ENCODE data around the gene MPZL1. TPM values are rescaled to one million over a fixed set of nuclear protein-coding genes. Genes with fewer than 3 reads are reported as not detected.

Gene MPZL1
- total RNA-seq, 1 donor from 2014 or later: 69.7 TPM

- Histone ChIP-seq H3K4me3 (no peak overlapping the region), H3K36me3 (no peaks in the 10 kb centered on the region), H3K4me1 (no peaks in the 10 kb centered on the region), H3K27me3 (no peaks in the 10 kb centered on the region), H3K27ac (no peak overlapping the region), H3K9me3 (no peaks in the 10 kb centered on the region)
- TF ChIP-seq POLR2AphosphoS5 (IDR thresholded peaks at IDR 0.05; ENCODE audit: insufficient read depth in 1 of 2, low read depth in 1 of 2) (no peak), POLR2A (IDR thresholded peaks at IDR 0.05) (no peak), CTCF (IDR thresholded peaks at IDR 0.05) (no peak)
- intact Hi-C loops (cut with DNase I): no loop called here
- no peak for DNase-seq (ENCODE audit: extremely low spot score in 2 of 2)
These were observed 100.3 kb downstream of the MPZL1 start for GRCh38 chr1:167821969-167822685.

GRCh38 chr1:167824163-167824794, 102.5 kb downstream of the MPZL1 start:
- no peaks in the 10 kb centered on the region for H3K27me3 ChIP-seq
- intact Hi-C loops (cut with DNase I): no loop called here
- TF ChIP-seq POLR2A (IDR thresholded peaks at IDR 0.05) (no peak), CTCF (IDR thresholded peaks at IDR 0.05) (no peak), POLR2AphosphoS5 (IDR thresholded peaks at IDR 0.05; ENCODE audit: insufficient read depth in 1 of 2, low read depth in 1 of 2) (no peak)
- no peaks in the 10 kb centered on the region for H3K36me3 ChIP-seq
- no peaks in the 10 kb centered on the region for H3K4me1 ChIP-seq
- no peak overlapping the region for H3K27ac ChIP-seq
- DNase-seq (ENCODE audit: extremely low spot score in 2 of 2): no peak
- no peak overlapping the region for H3K4me3 ChIP-seq
- H3K9me3 ChIP-seq: no peaks in the 10 kb centered on the region

- no peaks in the 10 kb centered on the region for H3K4me1 ChIP-seq
These were observed 103.8 kb downstream of the MPZL1 start for GRCh38 chr1:167825419-167826079.

GRCh38 chr1:167826127-167826526, 104.3 kb downstream of the MPZL1 start:
- no peaks in the 10 kb centered on the region for H3K36me3 ChIP-seq
- intact Hi-C loops (cut with DNase I): no loop called here

More at GRCh38 chr1:167825419-167826079, 103.8 kb downstream of the MPZL1 start:
- TF ChIP-seq POLR2A (IDR thresholded peaks at IDR 0.05) (no peak), CTCF (IDR thresholded peaks at IDR 0.05) (no peak), POLR2AphosphoS5 (IDR thresholded peaks at IDR 0.05; ENCODE audit: insufficient read depth in 1 of 2, low read depth in 1 of 2) (no peak)
- Histone ChIP-seq H3K27ac (no peak overlapping the region), H3K4me3 (no peak overlapping the region), H3K27me3 (no peaks in the 10 kb centered on the region), H3K9me3 (no peaks in the 10 kb centered on the region), H3K36me3 (no peaks in the 10 kb centered on the region)
- intact Hi-C loops (cut with DNase I): no loop called here
- no peak for DNase-seq (ENCODE audit: extremely low spot score in 2 of 2)

More at GRCh38 chr1:167826127-167826526, 104.3 kb downstream of the MPZL1 start:
- Histone ChIP-seq H3K4me1 (no peaks in the 10 kb centered on the region), H3K4me3 (no peak overlapping the region), H3K9me3 (no peaks in the 10 kb centered on the region), H3K27me3 (no peaks in the 10 kb centered on the region), H3K27ac (no peak overlapping the region)
- DNase-seq (ENCODE audit: extremely low spot score in 2 of 2): no peak
- TF ChIP-seq POLR2AphosphoS5 (IDR thresholded peaks at IDR 0.05; ENCODE audit: insufficient read depth in 1 of 2, low read depth in 1 of 2): no peak
- TF ChIP-seq CTCF (IDR thresholded peaks at IDR 0.05): no peak
- TF ChIP-seq POLR2A (IDR thresholded peaks at IDR 0.05): no peak

Measured in vagina (tissue), 2 donors.